T-cell (primary cell): ENCODE measurements around the gene ZNF236. TPM values are rescaled to one million over a fixed set of nuclear protein-coding genes. Genes with fewer than 3 reads are reported as not detected.
A peak's percentile ranks its signal among the peaks of the same experiment; 100 is the strongest.

Experiments
- ATAC-seq, 4 experiments: fragments of 200-7000 bp in 3 of 4; fragments of 150-1000 bp in 1 of 4; cut with Tn5 transposase; replicated peaks in 1 of 4; 1 replicate in 3 of 4; 2 replicates in 1 of 4; pipeline ENCODE4 v1.10.0; 2021; ENCODE audit warnings: moderate library complexity in 3 of 4, mild to moderate bottlenecking in 2 of 4, moderate number of reproducible peaks in 1 of 4
- CTCF ChIA-PET, 2 donors: fragments of 300-600 bp; sonication (Branson Sonifier 250); formaldehyde crosslinking; loops; one replicate each; lab custom pipeline; 2022; ENCODE audit warnings: antibody characterized with exemption in 2 of 2; lab: Charles Lee
- POLR2A ChIA-PET, 2 donors: fragments of 300-600 bp; sonication (Branson Sonifier 250); formaldehyde crosslinking; loops; one replicate each; lab custom pipeline; 2022; ENCODE audit warnings: antibody characterized with exemption in 2 of 2; lab: Charles Lee
- DNase-seq, 35 experiments: peaks; one replicate each; pipeline versions ENCODE4 v3.0.0 to v3.0.0-alpha.2; 2013 to 2023
- H3K27ac ChIP-seq: one replicate; pipeline ENCODE4 v1.5.1; 2013; ENCODE audit warnings: low read length
- H3K27me3 ChIP-seq, 2 experiments: replicated peaks in 1 of 2; 1 replicate in 1 of 2; 2 replicates in 1 of 2; pipeline versions ENCODE4 v1.6.1 to v1.7.0; 2013; ENCODE audit warnings: low read length in 1 of 2, mixed read lengths in 1 of 2; ENCODE audit not compliant: control insufficient read depth in 2 of 2, insufficient read depth in 2 of 2; ENCODE audit errors: extremely low read depth in 1 of 2
- H3K36me3 ChIP-seq, 2 donors: 1 replicate in 1 of 2; 2 replicates in 1 of 2; pipeline versions ENCODE4 v1.6.1 to v1.7.0; 2013; ENCODE audit warnings: low read length in 1 of 2; ENCODE audit not compliant: control insufficient read depth in 2 of 2, insufficient read depth in 1 of 2; ENCODE audit errors: extremely low read depth in 1 of 2
- H3K4me1 ChIP-seq, 2 experiments: 1 replicate in 1 of 2; 2 replicates in 1 of 2; pipeline versions ENCODE4 v1.6.1 to v1.7.0; 2013; ENCODE audit warnings: low read length in 2 of 2, mixed read lengths in 1 of 2; ENCODE audit not compliant: insufficient read depth in 2 of 2, control insufficient read depth in 1 of 2; ENCODE audit errors: extremely low read depth in 1 of 2
- H3K4me3 ChIP-seq, 2 donors: 1 replicate in 1 of 2; 2 replicates in 1 of 2; pipeline versions ENCODE4 v1.5.1 to v1.7.0; 2013; ENCODE audit warnings: mild to moderate bottlenecking in 2 of 2, low read length in 1 of 2, moderate library complexity in 1 of 2; ENCODE audit not compliant: control insufficient read depth in 1 of 2; ENCODE audit errors: extremely low read depth in 1 of 2
- H3K9me3 ChIP-seq: 2 replicates; pipeline ENCODE4 v1.7.0; 2013
- H3K27ac Mint-ChIP-seq, 2 donors: one replicate each; pipeline ENCODE4 v1.8.0; 2020 to 2021; ENCODE audit warnings: mild to moderate bottlenecking in 2 of 2, mixed read lengths in 2 of 2
- H3K27me3 Mint-ChIP-seq, 2 donors: one replicate each; pipeline ENCODE4 v1.8.0; 2021 to 2022; ENCODE audit warnings: mixed read lengths in 2 of 2
- H3K36me3 Mint-ChIP-seq: one replicate; pipeline ENCODE4 v1.8.0; 2021; ENCODE audit warnings: mixed read lengths
- H3K4me1 Mint-ChIP-seq, 3 donors: one replicate each; pipeline ENCODE4 v1.8.0; 2020 to 2022; ENCODE audit warnings: mixed read lengths in 3 of 3, mild to moderate bottlenecking in 1 of 3
- H3K4me3 Mint-ChIP-seq, 3 donors: one replicate each; pipeline ENCODE4 v1.8.0; 2020 to 2022; ENCODE audit warnings: mild to moderate bottlenecking in 3 of 3, mixed read lengths in 3 of 3, moderate library complexity in 3 of 3
- H3K9me3 Mint-ChIP-seq, 3 donors: one replicate each; pipeline ENCODE4 v1.8.0; 2020 to 2022; ENCODE audit warnings: mixed read lengths in 3 of 3
- WGBS: methylation state at CpG from one replicate; pipeline ENCODE4 v1.1.5; 2013; ENCODE audit warnings: missing lambda C conversion rate; ENCODE audit not compliant: insufficient coverage; 5-methylcytosine and 5-hydroxymethylcytosine counted together
- total RNA-seq, 35 experiments: library from RNA in 6 of 35; stranded (reverse) in 6 of 35; fragments of 120-200 nt in 1 of 35; gene quantifications; one replicate each; pipeline versions ENCODE4 v1.2.1 to v1.2.4 and lab custom pipeline; 2013 to 2026

The ZNF236 gene
- total RNA-seq, 5 donors from 2014 or later (not counting 1 experiment from before 2014, with no cell fraction given): 24.6 to 33.3 (median 28.4) TPM

GRCh38 chr18:76956648-76957047 is 134.3 kb downstream of the ZNF236 start:
- ChIA-PET POLR2A (no interaction called here), CTCF (no interaction called here)
- WGBS: 91% methylated on average over 4 of the region's 11 CpGs
- peaks cover 72% of the 10 kb centered on the region for H3K36me3 Mint-ChIP-seq
- Histone ChIP-seq H3K27ac (no peak overlapping the region), H3K4me3 (no peak overlapping the region), H3K36me3 (peaks cover 35 to 72% of the 10 kb centered on the region in 2 donors), H3K27me3 (no peaks in the 10 kb centered on the region), H3K9me3 (no peaks in the 10 kb centered on the region), H3K4me1 (no peaks in the 10 kb centered on the region)
- ATAC-seq (no peak), DNase-seq (no peak)
- no peaks in the 10 kb centered on the region for H3K27me3 Mint-ChIP-seq
- no peak overlapping the region for H3K27ac Mint-ChIP-seq
- peaks cover 0 to 2% (median 2%) of the 10 kb centered on the region in 3 donors for H3K4me1 Mint-ChIP-seq
- no peaks in the 10 kb centered on the region for H3K9me3 Mint-ChIP-seq
- no peak overlapping the region for H3K4me3 Mint-ChIP-seq

GRCh38 chr18:76957384-76958355 is 135.3 kb downstream of the ZNF236 start:
- peak overlapping the region in 1 of 3 donors; percentile 2 for H3K4me3 Mint-ChIP-seq

GRCh38 chr18:76958692-76959341 is 136.5 kb downstream of the ZNF236 start:
- Histone ChIP-seq H3K27me3 (no peaks in the 10 kb centered on the region), H3K4me3 (no peak overlapping the region), H3K4me1 (no peaks in the 10 kb centered on the region), H3K36me3 (peaks cover 27 to 56% of the 10 kb centered on the region in 2 donors), H3K27ac (no peak overlapping the region), H3K9me3 (no peaks in the 10 kb centered on the region)
- H3K4me1 Mint-ChIP-seq: peaks cover 16 to 22% (median 22%) of the 10 kb centered on the region in 3 donors
- WGBS: 84% methylated on average over 11 of the region's 16 CpGs
- ATAC-seq (no peak), DNase-seq (no peak)
- H3K36me3 Mint-ChIP-seq: peaks cover 74% of the 10 kb centered on the region
- POLR2A ChIA-PET: no interaction called here
- H3K27me3 Mint-ChIP-seq: no peaks in the 10 kb centered on the region
- CTCF ChIA-PET: interaction anchor here in 1 of 2 donors (0.7 to 1.7 kb wide), 2 partner anchors 13 to 155 kb away, joined by 3 read pairs; no protein-coding TSS in a partner anchor
- no peaks in the 10 kb centered on the region for H3K9me3 Mint-ChIP-seq
- H3K4me3 Mint-ChIP-seq: no peak overlapping the region
- no peak overlapping the region for H3K27ac Mint-ChIP-seq

More at GRCh38 chr18:76957384-76958355, 135.3 kb downstream of the ZNF236 start:
- WGBS: 99% methylated on average over 10 of the region's 18 CpGs
- no peak for DNase-seq
- peaks cover 73% of the 10 kb centered on the region for H3K36me3 Mint-ChIP-seq
- H3K9me3 Mint-ChIP-seq: no peaks in the 10 kb centered on the region
- H3K4me1 ChIP-seq: no peaks in the 10 kb centered on the region
- H3K4me3 ChIP-seq: no peak overlapping the region
- peaks cover 5 to 11% (median 10%) of the 10 kb centered on the region in 3 donors for H3K4me1 Mint-ChIP-seq
- H3K27ac Mint-ChIP-seq: no peak overlapping the region
- H3K9me3 ChIP-seq: no peaks in the 10 kb centered on the region
- CTCF ChIA-PET: no interaction called here
- H3K27ac ChIP-seq: no peak overlapping the region
- peaks cover 33 to 66% of the 10 kb centered on the region in 2 donors for H3K36me3 ChIP-seq
- no peak for ATAC-seq
- H3K27me3 Mint-ChIP-seq: no peaks in the 10 kb centered on the region
- POLR2A ChIA-PET: no interaction called here
- no peaks in the 10 kb centered on the region for H3K27me3 ChIP-seq

DNA sequence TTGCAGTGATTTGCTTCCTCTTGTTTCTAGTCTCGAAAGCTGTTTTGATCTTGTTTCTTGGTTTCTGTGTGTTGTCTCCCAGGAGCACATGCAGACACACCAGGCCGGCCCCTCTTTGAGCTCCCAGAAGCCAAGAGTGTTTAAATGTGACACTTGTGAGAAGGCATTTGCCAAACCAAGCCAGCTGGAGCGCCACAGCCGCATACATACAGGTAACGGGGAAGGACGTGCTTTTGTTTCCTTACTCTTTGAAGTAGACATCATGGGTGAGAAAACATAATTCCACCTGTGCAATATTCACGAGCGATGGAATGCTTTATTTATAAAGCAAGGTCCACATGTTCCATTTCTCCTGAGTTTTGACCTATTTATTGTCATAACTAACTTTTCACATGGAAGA is 137.2 kb downstream of the ZNF236 start:
- Mint-ChIP-seq H3K4me3 (no peak overlapping the region), H3K27me3 (no peaks in the 10 kb centered on the region), H3K36me3 (peaks cover 69% of the 10 kb centered on the region), H3K9me3 (no peaks in the 10 kb centered on the region), H3K4me1 (peaks cover 22 to 28% (median 27%) of the 10 kb centered on the region in 3 donors), H3K27ac (no peak overlapping the region)
- Histone ChIP-seq H3K4me1 (no peaks in the 10 kb centered on the region), H3K9me3 (no peaks in the 10 kb centered on the region), H3K4me3 (no peak overlapping the region), H3K27me3 (no peaks in the 10 kb centered on the region), H3K27ac (no peak overlapping the region), H3K36me3 (peaks cover 27 to 55% of the 10 kb centered on the region in 2 donors)
- CTCF ChIA-PET: interaction anchor here in 1 of 2 donors (1.7 kb wide), 1 partner anchor 14 kb away, joined by 3 read pairs; no protein-coding TSS in a partner anchor
- POLR2A ChIA-PET: no interaction called here
- DNase-seq (no peak), ATAC-seq (no peak)
- 97% methylated on average over 8 of the region's 8 CpGs for WGBS

DNA sequence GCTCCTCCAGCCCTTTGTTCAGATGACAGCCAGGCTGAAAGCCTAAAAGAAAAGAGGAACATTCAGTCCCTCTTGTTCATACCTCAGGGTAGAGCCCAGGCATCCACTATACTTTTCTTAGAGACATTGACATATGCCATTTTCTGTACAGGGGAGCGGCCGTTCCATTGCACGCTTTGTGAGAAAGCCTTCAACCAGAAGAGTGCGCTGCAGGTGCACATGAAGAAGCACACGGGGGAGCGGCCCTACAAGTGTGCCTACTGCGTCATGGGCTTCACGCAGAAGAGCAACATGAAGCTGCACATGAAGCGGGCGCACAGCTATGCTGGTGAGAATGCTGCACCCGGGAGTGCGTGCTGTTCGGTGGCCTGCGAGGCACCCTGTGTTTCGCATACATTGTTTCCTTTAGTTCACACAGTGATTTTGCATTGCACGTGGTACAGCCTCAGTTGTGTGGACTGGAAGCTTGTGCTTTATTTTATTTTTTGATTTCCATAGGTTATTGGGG is 138.2 kb downstream of the ZNF236 start:
- CTCF ChIA-PET: no interaction called here
- H3K9me3 Mint-ChIP-seq: no peaks in the 10 kb centered on the region
- no peak for DNase-seq
- POLR2A ChIA-PET: no interaction called here
- no peak overlapping the region for H3K27ac Mint-ChIP-seq
- H3K36me3 Mint-ChIP-seq: peaks cover 76% of the 10 kb centered on the region
- Histone ChIP-seq H3K36me3 (peaks cover 24 to 58% of the 10 kb centered on the region in 2 donors), H3K27me3 (no peaks in the 10 kb centered on the region), H3K4me1 (no peaks in the 10 kb centered on the region), H3K9me3 (no peaks in the 10 kb centered on the region), H3K27ac (no peak overlapping the region), H3K4me3 (no peak overlapping the region)
- H3K27me3 Mint-ChIP-seq: no peaks in the 10 kb centered on the region
- peaks cover 30 to 37% (median 31%) of the 10 kb centered on the region in 3 donors for H3K4me1 Mint-ChIP-seq
- no peak overlapping the region for H3K4me3 Mint-ChIP-seq
- WGBS: 98% methylated on average over 16 of the region's 16 CpGs
- no peak for ATAC-seq

DNA sequence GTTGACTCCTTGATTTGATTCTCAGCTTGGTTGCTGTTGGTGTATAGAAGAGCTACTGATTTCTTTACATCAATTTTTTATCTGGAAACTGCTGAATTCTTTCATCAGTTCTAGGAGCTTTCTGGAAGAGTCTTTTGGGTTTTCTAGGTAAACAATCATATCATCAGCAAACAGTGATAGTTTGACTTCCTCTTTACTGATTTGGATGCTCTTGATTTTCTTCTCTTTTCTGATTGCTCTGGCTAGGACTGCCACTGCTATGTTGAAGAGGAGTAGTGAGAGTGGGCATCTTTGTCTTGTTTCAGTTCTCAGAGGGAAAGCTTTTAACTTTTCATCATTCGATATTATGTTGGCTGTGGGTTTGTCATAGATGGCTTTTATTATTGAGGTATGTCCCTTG is 140.5 kb downstream of the ZNF236 start:
- H3K9me3 ChIP-seq: no peaks in the 10 kb centered on the region
- ChIA-PET CTCF (no interaction called here), POLR2A (no interaction called here)
- Mint-ChIP-seq H3K27ac (peak overlapping the region; percentile 7 to 65), H3K9me3 (no peaks in the 10 kb centered on the region), H3K27me3 (no peaks in the 10 kb centered on the region), H3K4me1 (peaks cover 30 to 40% (median 31%) of the 10 kb centered on the region in 3 donors), H3K36me3 (peaks cover 59% of the 10 kb centered on the region), H3K4me3 (no peak overlapping the region)
- 100% methylated on average over 1 of the region's 1 CpG for WGBS
- no peaks in the 10 kb centered on the region for H3K27me3 ChIP-seq
- no peak for ATAC-seq
- H3K4me1 ChIP-seq: no peaks in the 10 kb centered on the region
- DNase-seq: no peak
- H3K27ac ChIP-seq: no peak overlapping the region
- H3K36me3 ChIP-seq: peaks cover 15 to 41% of the 10 kb centered on the region in 2 donors
- no peak overlapping the region for H3K4me3 ChIP-seq
